Panc1 (cell line): ENCODE results near the gene ZIC2. TPM values are rescaled to one million over a fixed set of nuclear protein-coding genes. Genes with fewer than 3 reads are reported as not detected.

Source experiments
- ATAC-seq: fragments of 200-7000 bp; cut with Tn5 transposase; 2 replicates; pipeline ENCODE4 v1.9.1; 2020; ENCODE audit warnings: mild to moderate bottlenecking, moderate library complexity
- BruUV-seq: library from RNA; stranded (reverse); fragments of 400-500 nt; replicated peaks from 2 replicates; lab custom pipeline; 2021; lab: Mats Ljungman, UMichigan
- CTCF ChIA-PET: fragments of 300-600 bp; sonication (Branson Sonifier 250); formaldehyde crosslinking; loops from one replicate; lab custom pipeline; 2022; ENCODE audit warnings: antibody characterized with exemption; lab: Charles Lee
- POLR2A ChIA-PET: fragments of 300-600 bp; sonication (Branson Sonifier 250); formaldehyde crosslinking; loops from one replicate; lab custom pipeline; 2022; ENCODE audit warnings: antibody characterized with exemption; lab: Charles Lee
- DNase-seq: peaks from one replicate; pipeline ENCODE4 v3.0.0-alpha.2; 2010; ENCODE audit warnings: low read depth, low spot score
- H3K27ac ChIP-seq: 2 replicates; pipeline ENCODE4 v1.5.1; 2011; ENCODE audit warnings: mild to moderate bottlenecking, low read length, inconsistent platforms
- H3K27me3 ChIP-seq: fragments of 200-500 bp; sonication (Bioruptor generic); 2 replicates; pipeline ENCODE4 v1.6.0; 2014; ENCODE audit warnings: low read length, inconsistent platforms; ENCODE audit not compliant: control insufficient read depth, insufficient read depth
- H3K36me3 ChIP-seq: fragments of 200-500 bp; sonication (Bioruptor generic); 2 replicates; pipeline ENCODE4 v1.5.1; 2014; ENCODE audit warnings: inconsistent platforms, mild to moderate bottlenecking, low read length, moderate library complexity; ENCODE audit not compliant: control insufficient read depth, insufficient read depth
- H3K4me1 ChIP-seq: 2 replicates; pipeline ENCODE4 v1.5.1; 2011; ENCODE audit warnings: inconsistent platforms, mild to moderate bottlenecking, low read length, moderate library complexity; ENCODE audit not compliant: control insufficient read depth, insufficient read depth
- H3K4me3 ChIP-seq, 2 experiments: 2 replicates each; pipeline ENCODE4 v1.5.1; 2011 to 2012; ENCODE audit warnings: low read depth in 2 of 2, low read length in 2 of 2, mild to moderate bottlenecking in 2 of 2, inconsistent platforms in 1 of 2, moderate library complexity in 1 of 2
- H3K9me3 ChIP-seq: fragments of 200-500 bp; sonication (Bioruptor generic); 2 replicates; pipeline ENCODE4 v1.5.1; 2014; ENCODE audit warnings: low read depth, mild to moderate bottlenecking, inconsistent platforms, low read length, moderate library complexity; ENCODE audit not compliant: control insufficient read depth, insufficient read depth
- POLR2AphosphoS5 ChIP-seq: IDR thresholded peaks from 2 replicates; pipeline ENCODE4 v1.6.1; 2012; ENCODE audit warnings: mild to moderate bottlenecking, low read depth, low read length, moderate library complexity
- TCF7L2 ChIP-seq: IDR thresholded peaks from 2 replicates; pipeline ENCODE4 v1.6.1; 2011; ENCODE audit warnings: mild to moderate bottlenecking, low read depth, low read length, inconsistent platforms
- in situ Hi-C: cut with HindIII; loops from 2 replicates; pipeline ENCODE4 v1.10.0; 2016; ENCODE audit warnings: low sequenced_read_pairs, low pct_unique_long_range_greater_than_20kb
- intact Hi-C: fragments of 100-400 bp; cut with micrococcal nuclease; formaldehyde crosslinking; loops from one replicate; pipeline ENCODE4 v1.10.0; 2022; ENCODE audit not compliant: unreplicated experiment
- total RNA-seq: library from RNA; stranded (reverse); gene quantifications from one replicate; pipeline ENCODE4 v1.2.1, GENCODE V29; 2021; ENCODE audit not compliant: unreplicated experiment
- TF ChIP-seq, protein P1 (sequence below), 2 experiments: IDR thresholded peaks; 2 replicates each; pipeline ENCODE4 v1.6.1; 2011 to 2012; ENCODE audit warnings: low read depth in 2 of 2, control low read depth in 1 of 2, low read length in 1 of 2, mild to moderate bottlenecking in 1 of 2, moderate library complexity in 1 of 2; ENCODE audit not compliant: insufficient read depth in 1 of 2
- TF ChIP-seq, protein P2 (sequence below): fragments of 450-650 bp; IDR thresholded peaks from 2 replicates; pipeline ENCODE4 v1.5.1; 2017; ENCODE audit warnings: mild to moderate bottlenecking

The ZIC2 gene
- total RNA-seq, 1 experiment from 2014 or later: 54.5 TPM

DNA sequence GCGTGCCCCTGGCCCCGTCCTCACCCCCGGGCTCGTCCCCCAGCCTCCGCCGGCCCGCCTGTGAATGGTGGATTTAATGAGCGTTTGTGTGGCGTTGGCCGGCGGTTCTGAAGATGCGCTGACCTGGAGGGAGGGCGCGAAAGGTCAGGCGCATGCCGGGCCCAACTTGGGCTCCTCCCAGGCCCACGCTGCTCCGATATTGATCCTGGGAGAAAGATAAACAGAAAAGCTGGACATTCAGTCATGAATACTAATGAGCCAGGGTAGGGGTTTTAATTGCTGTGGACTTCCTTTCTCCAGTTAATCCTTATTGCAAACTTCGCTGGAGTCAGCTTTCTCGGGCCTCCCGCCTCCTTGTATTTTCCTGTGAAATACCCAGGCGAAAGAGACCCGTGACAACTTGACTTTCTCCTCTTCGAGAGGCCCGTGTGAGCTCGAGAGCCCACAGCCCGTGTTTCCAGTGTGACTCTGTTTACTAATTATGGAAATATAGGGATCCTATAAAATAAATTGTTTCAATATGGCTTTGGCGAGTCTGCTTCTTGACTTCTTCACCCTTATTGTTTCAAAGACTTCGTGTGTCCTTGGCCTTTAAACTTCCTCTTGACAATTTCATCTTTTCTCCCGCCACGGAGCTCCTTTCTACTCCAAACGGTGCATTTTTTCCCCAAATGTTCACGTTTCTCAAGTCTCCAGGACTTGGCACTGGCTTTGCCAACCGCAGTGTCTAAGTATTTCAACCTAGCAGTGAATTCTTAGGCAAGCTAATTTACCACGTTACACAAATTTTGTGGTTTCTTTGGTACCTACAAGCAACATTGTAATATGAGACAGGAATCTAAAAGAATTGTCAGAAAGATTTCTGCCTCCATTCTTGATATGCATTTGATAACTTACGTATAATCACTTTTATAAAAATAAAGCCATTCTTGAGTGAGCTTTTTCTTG lies 10.5 kb downstream of the ZIC2 start:
- TF ChIP-seq, protein P1, sequence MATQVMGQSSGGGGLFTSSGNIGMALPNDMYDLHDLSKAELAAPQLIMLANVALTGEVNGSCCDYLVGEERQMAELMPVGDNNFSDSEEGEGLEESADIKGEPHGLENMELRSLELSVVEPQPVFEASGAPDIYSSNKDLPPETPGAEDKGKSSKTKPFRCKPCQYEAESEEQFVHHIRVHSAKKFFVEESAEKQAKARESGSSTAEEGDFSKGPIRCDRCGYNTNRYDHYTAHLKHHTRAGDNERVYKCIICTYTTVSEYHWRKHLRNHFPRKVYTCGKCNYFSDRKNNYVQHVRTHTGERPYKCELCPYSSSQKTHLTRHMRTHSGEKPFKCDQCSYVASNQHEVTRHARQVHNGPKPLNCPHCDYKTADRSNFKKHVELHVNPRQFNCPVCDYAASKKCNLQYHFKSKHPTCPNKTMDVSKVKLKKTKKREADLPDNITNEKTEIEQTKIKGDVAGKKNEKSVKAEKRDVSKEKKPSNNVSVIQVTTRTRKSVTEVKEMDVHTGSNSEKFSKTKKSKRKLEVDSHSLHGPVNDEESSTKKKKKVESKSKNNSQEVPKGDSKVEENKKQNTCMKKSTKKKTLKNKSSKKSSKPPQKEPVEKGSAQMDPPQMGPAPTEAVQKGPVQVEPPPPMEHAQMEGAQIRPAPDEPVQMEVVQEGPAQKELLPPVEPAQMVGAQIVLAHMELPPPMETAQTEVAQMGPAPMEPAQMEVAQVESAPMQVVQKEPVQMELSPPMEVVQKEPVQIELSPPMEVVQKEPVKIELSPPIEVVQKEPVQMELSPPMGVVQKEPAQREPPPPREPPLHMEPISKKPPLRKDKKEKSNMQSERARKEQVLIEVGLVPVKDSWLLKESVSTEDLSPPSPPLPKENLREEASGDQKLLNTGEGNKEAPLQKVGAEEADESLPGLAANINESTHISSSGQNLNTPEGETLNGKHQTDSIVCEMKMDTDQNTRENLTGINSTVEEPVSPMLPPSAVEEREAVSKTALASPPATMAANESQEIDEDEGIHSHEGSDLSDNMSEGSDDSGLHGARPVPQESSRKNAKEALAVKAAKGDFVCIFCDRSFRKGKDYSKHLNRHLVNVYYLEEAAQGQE (IDR thresholded peaks at IDR 0.05; ENCODE audit: insufficient read depth in 1 of 2, low read depth in 2 of 2, low read length in 1 of 2): no peak
- Histone ChIP-seq H3K36me3 (no peaks in the 10 kb centered on the region), H3K27me3 (no peaks in the 10 kb centered on the region), H3K4me3 (no peak overlapping the region), H3K27ac (peak overlapping the region; percentile 75), H3K4me1 (peaks cover 25% of the 10 kb centered on the region), H3K9me3 (no peaks in the 10 kb centered on the region)
- ATAC-seq (no peak), DNase-seq (no peak)
- in situ Hi-C loops (no loop called here), intact Hi-C loops (no loop called here)
- POLR2A ChIA-PET: interaction anchor here (0.7 kb wide), 1 partner anchor 142 kb away, joined by 3 read pairs; no protein-coding TSS in a partner anchor
- CTCF ChIA-PET: interaction anchor here (0.7 to 0.8 kb wide), 2 partner anchors 97 to 243 kb away, joined by 3 to 7 read pairs; partner anchors contain the start of gene PCCA
- BruUV-seq: no TSS peak

- ChIA-PET CTCF (interaction anchor here (0.7 to 0.8 kb wide), 2 partner anchors 96 to 242 kb away, joined by 3 to 7 read pairs; partner anchors contain the start of gene PCCA), POLR2A (interaction anchor here (0.7 kb wide), 1 partner anchor 141 kb away, joined by 3 read pairs; no protein-coding TSS in a partner anchor)
- intact Hi-C loops (no loop called here), in situ Hi-C loops (no loop called here)
- Histone ChIP-seq H3K4me1 (peaks cover 22% of the 10 kb centered on the region), H3K27ac (peak overlapping the region; percentile 75), H3K9me3 (no peaks in the 10 kb centered on the region), H3K27me3 (no peaks in the 10 kb centered on the region), H3K36me3 (no peaks in the 10 kb centered on the region), H3K4me3 (0 out of 4 replicates have a peak overlapping the region, but pooled peaks of 1 of the 2 experiments have one; percentile 11)
- TF ChIP-seq TCF7L2 (no peak), POLR2AphosphoS5 (no peak)
- TF ChIP-seq, protein P2, sequence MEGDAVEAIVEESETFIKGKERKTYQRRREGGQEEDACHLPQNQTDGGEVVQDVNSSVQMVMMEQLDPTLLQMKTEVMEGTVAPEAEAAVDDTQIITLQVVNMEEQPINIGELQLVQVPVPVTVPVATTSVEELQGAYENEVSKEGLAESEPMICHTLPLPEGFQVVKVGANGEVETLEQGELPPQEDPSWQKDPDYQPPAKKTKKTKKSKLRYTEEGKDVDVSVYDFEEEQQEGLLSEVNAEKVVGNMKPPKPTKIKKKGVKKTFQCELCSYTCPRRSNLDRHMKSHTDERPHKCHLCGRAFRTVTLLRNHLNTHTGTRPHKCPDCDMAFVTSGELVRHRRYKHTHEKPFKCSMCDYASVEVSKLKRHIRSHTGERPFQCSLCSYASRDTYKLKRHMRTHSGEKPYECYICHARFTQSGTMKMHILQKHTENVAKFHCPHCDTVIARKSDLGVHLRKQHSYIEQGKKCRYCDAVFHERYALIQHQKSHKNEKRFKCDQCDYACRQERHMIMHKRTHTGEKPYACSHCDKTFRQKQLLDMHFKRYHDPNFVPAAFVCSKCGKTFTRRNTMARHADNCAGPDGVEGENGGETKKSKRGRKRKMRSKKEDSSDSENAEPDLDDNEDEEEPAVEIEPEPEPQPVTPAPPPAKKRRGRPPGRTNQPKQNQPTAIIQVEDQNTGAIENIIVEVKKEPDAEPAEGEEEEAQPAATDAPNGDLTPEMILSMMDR: no peak
- ATAC-seq: 0 out of 2 replicates have a peak, but pooled peaks have one; percentile 66
- BruUV-seq: no TSS peak
- DNase-seq: no peak
These were observed 11.4 kb downstream of the ZIC2 start for GRCh38 chr13:99992949-99993351.
